ENCODE results near the gene BRAF.
"Not testable (repeated sequence)": the region's sequence is repeated elsewhere in the genome, so short reads cannot be mapped to it uniquely, and the experiment has no call there.

BRAF gene

DNA sequence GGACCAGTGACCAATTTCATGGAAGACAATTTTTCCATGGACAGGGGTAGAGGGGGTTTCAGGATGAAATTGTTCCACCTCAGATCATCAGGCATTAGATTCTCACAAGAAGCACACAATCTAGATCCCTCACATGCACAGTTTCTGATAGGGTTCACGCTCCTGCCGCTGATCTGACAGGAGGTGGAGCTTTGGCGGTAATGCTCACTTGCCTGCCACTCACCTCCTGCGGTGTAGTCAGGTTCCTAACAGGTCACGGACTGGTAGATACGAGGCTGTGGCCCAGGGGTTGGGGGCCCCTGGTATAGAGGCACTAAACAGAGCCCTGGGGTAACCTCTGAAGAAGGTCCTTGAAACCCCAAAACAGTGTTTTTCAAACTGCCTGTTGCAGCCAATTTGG, 6.5 kb downstream of the BRAF start:
- DNase-seq (ENCODE audit: low read depth in 3 of 3): no peak

DNA sequence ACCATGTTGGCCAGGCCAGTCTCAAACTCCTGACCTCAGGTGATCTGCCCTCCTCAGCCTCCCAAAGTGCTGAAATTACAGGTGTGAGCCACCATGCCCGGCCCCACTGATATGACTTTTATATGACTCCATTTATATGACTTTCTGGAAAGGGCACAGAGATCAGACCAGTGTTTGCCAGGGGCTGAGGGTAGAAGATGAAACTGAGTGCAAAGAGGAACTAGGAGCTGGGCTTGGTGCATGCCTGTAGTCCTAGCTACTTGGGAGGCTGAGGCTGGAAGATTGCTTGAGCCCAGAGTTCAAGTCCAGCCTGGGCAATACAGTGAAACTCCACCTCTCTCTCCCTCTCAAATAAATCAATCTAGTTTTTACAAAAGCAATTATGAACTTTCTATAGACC, 7.5 kb downstream of the BRAF start:
- no peak for DNase-seq (ENCODE audit: low read depth in 3 of 3)

DNA sequence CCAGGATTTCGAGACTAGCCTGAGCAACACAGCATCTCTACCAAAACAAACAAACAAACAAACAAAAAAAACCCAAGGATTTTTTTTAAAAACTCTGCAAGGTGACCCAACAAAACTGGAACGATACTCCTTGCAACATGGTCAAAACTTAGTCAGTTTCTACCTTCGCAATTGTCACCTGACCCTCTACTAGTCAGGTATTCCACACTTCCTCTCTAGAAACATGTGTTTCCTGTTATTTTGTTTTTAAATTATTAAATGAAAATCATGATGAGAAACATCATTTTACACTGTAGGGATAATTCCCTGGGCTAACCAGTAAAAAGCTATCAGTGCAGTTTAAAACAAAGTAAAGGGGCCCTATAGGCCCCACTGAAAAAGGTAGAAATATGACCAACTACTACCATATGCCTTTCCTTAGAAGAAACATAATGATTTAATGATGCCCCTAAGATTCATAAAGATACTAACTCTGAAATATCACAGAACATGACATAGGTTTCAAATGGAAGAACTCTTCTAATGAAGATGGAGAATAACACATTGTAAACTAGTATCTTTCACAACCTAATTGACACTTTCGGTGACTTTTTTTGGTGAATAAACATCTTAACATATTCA, 8.7 kb downstream of the BRAF start:
- no peak for DNase-seq (ENCODE audit: low read depth in 3 of 3)

DNA sequence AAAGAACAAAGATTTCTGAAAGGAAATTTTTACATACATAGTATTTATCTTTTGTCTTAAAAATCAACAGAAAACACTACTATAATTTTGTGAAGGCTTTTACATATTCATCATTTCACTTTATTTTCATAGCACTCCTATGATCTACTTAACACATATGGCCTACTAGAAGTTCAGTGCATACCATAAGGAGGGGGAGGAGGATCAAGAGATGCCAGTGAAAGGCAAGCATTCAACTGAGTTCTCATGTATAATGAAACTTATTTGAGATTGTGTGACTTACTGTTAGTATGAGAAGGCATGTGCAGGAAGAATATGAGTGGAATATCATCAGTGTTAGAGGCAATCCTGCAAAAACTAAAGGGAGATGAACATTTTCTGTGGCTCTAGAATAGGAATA, 10.6 kb downstream of the BRAF start:
- DNase-seq (ENCODE audit: low read depth in 3 of 3): no peak

DNA sequence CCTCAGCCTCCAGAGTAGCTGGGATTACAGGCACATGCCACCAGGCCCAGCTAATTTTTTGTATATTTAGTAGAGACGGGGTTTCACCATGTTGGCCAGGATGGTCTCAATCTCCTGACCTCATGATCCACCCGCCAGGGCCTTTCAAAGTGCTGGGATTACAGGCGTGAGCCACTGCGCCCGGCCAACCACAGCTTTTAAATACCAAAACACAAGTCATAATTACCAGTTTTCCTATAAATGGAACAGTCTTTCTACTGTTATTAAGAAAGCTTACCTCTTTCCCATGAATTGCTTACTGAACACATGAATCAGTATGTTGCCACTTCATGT, 11.2 kb downstream of the BRAF start:
- DNase-seq (ENCODE audit: low read depth in 3 of 3): not testable (repeated sequence)

DNA sequence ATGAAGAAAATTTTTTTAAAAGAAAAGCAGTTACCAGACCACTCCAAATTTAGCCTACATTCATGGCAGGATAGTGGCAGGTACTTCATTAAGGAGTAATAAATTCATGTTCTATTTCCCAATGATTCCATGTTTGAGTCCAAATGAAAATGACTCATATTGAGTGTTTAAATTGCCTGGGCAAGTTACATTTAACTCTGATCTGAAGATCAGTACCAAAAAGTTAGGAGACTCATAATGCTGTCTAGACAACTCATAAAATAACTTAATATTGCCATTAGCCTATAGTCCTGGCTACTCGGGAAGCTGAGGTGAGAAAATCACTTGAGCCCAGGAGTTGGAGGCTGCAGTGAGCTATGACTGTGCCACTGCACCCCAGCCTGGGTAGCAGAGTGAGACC, 13.0 kb downstream of the BRAF start:
- DNase-seq (ENCODE audit: low read depth in 3 of 3): no peak

DNA sequence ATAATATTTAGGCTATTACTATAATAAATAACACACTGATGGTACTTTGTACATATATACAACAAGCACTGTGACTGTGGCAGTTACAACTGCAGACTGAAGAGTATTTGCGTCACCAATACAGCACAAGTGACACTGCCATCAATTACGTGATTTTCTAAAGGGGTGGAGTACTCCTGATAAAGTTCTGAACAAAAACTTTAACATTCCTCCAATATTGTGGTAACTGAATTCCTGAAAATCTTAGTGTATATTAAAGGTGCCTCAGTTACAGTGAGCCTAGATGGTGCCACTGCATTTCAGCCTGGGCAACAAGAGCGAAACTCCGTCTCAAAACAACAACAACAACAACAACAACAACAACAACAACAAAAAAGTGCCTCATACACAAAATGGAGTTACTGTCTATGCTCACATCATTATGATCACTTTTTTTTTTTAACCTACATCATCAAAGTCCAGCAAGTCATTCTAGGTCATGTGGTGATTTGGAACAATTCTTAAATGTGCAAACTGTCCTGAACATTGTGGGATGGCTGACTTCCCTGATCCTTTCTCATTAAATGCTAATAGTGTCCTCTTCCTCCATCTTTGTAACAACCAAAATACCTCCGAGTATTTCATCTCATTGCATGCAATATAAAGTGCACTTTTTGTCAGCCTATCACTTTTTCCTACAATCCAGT, 15.1 kb downstream of the BRAF start:
- no peak for DNase-seq (ENCODE audit: low read depth in 3 of 3)

DNA sequence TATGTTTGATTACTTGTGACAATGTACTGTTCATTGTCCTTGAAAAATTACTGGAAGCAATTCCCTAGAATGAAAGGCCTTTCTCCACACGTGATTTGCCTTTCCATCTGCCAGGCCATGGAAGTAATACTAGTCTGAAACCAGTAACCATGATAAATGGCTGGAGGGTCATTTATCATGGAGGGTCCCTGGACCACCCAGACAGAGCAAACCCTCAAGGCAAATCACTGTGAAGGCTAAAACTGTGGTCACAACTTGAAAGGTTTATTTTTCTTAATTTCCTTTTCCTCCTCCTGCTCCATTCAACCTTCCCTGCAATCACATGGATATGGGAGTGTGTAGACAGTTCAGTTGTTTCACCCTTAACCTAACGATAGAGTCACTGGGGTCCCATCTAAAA, 16.4 kb downstream of the BRAF start:
- no peak for DNase-seq (ENCODE audit: low read depth in 3 of 3)

DNA sequence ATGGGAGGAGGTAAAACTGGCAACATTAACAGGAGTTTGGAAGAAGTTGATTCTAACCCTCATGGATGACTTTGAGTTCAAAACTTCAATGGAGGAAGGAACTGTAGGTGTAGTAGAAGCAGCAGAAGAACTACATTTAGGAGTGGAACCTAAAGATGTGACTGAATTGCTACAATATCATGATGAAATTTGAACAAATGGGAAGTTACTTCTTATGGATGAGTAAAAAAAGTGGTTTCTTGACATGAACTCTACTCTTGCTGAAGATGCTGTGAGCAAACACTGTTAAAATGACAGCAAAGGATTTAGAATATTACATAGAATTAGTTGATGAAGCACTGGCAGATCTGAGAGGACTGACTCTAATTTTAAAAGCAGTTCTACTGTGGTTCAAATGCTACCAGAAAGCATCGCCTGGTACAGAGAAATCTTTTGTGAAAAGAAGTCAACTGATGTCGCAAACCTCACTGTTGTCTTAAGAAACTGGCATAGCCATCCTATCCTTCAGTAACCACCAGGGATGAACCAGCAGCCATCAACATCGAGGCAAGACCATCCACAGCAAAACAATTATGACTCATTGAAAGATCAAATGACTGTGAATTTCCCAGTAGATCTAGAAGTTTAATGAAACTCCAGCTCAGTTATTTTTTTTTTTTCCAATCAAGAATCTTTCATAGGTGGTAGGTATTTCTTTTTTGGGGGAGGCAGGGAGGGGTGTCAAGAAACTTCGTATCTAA, 20.8 kb downstream of the BRAF start:
- DNase-seq (ENCODE audit: low read depth in 3 of 3): no peak

DNA sequence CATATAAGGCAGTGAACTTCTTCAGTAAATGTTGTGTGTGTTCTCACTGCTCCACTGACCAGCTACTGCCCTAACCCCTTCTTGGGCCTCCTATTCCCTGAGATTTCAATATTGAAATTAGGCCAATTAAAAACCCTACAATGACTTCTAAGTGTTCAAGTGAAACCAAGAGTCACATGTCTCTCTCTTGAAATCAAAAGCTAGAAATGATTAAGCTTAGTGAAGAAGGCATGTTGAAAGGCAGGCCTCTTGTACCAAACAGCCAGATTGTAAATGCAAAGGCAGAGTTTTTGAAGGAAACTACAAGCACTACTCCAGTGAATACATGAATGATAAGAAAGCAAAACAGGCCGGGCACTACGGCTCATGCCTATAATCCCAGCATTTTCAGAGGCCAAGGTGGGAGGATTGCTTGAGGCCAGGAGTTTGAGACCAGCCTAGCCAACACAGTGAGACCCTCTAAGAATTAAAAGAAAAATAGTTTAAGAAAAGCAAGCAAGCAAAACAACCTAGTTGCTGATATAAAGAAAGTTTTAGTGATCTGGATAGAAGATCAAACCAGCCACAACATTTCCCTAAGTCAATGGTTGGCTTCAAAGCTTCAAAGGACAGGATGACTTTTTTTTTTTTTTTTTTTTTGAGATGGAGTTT, 22.3 kb downstream of the BRAF start:
- DNase-seq (ENCODE audit: low read depth in 3 of 3): no peak

DNA sequence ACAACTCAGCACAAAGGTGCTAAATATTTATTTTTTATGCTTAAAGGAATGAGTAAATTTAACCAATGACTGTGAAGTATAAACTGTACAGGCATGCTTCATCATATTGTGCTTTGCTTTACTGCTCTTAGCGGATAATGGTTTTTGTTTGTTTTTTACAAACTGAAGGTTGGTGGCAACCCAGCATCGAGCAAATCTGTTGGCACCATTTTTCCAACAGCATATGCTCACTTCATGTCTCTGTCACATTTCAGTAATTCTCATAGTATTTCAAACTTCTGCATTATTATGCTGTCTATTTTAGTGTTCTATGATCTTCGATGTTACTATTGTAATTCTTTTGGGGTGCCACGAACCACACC, 22.8 kb downstream of the BRAF start:
- DNase-seq (ENCODE audit: low read depth in 3 of 3): no peak

DNA sequence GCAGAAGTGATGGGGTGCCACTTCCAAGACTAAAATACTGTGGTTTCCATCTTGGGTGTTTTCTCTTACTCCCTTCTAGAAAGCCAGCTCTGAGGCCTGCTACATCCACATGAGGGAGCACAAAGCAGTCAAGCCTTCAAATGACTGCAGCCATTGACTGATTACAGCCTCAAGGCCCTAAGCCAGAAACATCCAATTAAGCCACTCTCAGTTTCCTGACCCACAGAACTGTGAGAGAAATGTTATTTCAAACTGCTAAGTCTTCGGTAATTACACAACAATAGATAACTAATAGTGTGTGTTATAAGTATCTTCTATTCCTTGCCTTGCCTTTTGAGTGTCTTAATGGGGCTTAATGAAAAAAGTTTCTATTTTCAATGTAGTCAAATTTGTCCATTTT, 24.8 kb downstream of the BRAF start:
- DNase-seq (ENCODE audit: low read depth in 3 of 3): no peak

DNA sequence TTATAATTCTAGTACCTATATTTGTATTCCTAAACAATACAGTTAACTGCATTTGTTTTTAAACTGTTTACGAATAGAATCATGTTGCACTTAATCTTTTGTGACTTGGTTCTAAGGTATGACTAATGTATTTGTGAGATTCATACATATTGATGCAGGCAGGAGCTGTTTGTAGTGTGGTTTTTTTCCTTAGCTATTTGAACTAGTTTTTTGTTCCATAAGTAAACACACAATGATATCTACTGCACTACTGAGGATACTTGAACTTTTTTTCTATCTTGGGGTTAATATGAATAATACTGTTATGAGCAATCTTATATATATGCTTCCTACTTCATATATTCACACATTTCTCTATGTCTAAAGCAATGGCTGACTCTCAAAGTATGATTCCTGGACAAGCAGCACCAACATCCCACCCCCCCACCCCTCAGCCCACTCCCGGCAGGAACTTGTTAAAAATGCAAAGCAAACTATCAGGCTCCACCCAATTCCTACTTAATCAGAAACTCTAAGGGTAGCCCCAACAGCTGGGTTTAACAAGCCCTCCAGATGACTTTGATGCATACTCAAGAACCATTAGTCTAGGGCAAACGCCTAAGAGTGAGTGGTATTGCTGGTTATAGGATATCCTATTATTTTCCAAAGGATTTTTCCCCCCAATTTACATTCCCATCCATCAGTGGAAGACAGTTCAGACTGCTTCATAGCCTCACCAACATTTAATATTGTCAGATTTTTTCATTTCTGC, 25.8 kb downstream of the BRAF start:
- no peak for DNase-seq (ENCODE audit: low read depth in 3 of 3)

DNA sequence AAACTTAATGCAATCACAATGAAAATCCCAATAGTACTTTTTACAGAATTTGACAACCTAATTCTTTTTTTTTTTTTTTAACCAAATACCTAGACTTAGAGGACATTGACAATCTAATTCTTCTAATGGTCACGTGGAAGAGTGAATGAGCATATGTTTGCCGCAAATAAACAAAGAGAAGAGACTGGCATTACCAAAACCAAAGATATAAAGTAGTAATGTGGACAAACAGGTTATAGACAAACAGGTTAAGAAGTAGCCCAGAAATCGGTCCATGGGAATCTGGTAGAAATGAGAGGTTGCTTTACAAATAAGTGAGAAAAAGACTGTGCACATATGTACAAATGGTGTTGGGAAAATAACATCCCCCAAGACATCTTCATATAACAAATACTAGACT, 27.7 kb downstream of the BRAF start:
- DNase-seq (ENCODE audit: low read depth in 3 of 3): no peak

DNA sequence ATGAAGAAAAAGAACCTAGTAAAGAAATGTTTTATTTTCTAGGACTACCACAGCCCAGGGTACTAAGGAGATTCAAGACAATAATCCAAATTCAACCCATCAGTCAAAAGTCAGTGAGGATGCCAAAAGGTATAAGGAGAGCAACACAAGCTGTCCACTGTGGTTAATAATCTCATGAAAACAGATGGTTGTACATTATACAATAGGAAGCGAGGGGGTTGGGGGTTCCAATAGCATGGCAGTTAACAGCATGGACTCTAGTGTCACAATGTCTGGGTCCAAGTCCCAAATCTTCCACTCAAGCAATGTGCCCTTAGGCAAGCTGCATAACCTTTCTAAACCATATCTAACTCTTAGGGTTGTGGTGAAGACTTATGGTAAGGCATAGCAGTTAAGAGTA, 35.1 kb downstream of the BRAF start:
- DNase-seq (ENCODE audit: low read depth in 3 of 3): no peak

DNA sequence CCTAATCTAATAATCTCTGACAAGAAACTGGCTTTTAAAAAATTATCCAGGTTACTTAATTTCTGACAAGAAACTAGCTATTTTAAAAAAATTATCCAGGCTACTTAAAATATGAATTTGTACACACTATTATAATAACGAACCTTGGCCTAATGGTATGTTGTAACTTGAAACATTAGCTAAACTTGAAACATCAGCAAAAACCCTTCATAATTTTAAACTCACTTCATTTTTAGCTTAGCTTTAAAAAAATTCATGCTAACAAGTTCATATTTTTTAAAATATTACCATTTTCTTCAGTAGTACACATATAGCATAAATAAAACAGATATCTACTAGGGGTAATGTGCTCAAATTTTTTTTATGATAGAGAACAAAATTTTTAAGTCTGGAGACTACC, 35.6 kb downstream of the BRAF start:
- DNase-seq (ENCODE audit: low read depth in 3 of 3): no peak

DNA sequence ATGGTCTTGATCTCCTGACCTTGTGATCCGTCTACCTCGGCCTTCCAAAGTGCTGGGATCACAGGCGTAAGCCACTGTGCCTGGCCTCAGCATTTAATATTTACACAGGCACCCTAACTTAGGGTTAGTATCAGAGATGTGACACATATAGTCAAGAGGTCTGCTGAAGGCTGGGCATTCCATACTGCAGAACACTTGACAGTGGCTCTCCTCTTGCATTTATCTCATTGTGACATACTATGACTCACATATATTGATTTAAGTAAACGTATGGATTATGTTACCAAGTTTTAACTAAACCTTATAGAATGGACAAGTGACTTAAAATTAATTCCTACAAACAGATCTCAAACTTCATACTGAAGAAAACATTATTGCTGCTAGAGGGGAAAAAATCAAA, 36.6 kb downstream of the BRAF start:
- DNase-seq (ENCODE audit: low read depth in 3 of 3): no peak

DNA sequence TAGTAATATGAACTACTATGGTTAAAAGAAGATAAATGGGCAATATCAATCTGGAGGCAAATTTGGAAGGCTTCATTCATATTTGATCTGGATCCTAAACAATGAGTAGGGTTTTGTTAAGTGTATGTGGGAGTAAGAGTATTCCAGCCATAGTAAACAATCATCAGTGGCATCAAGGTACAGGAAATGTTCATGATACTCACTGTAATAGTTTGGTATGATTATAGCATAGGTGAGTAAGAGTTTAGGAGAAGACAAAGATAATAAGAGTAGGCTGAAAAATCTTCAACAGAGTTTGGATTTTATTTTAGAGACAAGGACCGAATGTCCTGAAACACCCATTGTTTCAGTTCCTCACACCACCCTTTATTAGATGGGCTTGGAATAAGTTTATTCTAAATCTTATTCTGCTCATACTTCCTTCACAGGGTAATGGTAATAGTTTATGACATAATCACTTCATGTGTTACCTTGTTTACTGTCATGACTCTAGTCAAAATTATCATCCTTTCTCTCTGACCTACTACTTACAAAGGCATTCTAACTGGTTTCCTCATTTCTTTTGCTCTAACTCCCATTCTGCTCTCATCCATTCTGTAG, 38.9 kb downstream of the BRAF start:
- no peak for DNase-seq (ENCODE audit: low read depth in 3 of 3)

DNA sequence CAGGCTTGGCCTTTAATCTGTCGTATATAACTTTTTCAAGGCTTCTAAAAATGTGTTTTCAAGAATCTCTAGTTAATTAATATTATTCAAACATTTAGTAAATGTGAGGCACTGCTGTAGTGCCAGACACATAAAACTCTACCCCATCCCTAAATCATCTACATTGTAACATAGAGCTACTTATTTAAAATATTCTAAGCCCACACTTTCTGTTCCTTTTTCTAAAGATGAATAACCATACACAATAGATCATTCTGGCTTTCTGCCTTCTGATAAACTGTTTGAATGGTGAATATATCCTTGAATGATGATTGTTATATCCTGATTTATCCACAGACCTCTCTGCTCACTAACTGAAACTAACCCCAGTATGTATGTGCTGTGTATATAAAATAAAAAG, 41.4 kb downstream of the BRAF start:
- DNase-seq (ENCODE audit: low read depth in 3 of 3): no peak

DNA sequence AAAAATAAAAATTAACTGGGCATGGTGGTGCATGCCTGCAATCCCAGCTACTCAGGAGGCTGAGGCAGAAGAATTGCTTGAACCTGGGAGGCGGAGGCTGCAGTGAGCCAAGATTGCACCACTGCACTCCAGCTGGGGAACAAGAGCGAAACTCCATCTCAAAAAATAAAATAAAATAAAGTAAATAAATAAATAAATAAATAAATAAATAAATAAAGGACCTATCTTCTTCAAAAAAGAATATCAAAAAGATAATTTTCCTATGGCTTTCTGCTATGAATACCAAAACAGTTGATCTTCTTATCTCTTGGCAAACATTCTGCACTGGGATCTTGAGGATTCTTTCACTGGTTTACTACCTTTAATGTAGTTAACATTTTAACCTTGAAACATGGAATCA, 41.9 kb downstream of the BRAF start:
- not testable (repeated sequence) for DNase-seq (ENCODE audit: low read depth in 3 of 3)

DNA sequence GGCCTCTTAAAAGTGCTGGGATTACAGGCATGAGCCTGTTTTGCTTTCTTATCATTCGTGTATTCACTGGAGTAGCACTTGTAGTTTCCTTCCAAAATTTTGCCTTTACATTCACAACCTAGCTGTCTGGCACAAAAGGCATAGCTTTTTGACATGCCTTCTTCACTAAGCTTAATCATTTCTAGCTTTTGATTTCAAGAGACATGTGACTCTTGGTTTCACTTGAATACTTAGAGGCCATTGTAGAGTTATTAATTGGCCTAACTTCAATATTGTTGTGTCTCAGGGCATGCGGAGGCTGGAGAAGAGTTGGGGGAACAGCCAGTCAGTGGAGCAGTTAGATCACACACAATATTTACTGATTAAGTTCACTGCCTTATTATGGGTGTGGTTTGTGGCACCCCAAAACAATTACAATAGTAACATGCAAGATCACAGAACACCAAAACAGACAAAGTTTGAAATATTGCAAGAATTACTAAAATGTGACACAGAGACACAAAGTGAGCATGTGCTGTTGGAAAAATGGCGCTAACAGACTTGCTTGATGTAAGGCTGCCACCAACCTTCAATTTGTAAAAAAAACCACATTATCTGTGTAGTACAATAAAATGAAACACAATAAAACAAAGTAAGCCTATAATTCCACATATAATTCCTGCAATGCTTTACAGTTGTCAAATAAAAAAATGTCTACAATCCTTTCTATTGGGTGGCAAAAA, 43.1 kb downstream of the BRAF start:
- no peak for DNase-seq (ENCODE audit: low read depth in 3 of 3)

DNA sequence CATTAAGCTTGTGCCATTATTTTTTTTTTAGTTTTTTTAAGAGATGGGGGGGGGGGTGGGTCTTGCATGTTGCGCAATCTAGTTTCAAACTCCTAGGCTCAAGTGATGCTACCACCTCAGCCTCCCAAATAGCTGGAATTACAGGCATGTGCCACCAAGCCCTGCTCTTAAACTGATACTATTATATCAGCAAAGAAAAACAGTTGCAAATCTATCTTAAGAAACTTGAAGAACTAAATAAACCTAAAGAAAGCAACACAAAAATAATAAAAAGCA, 47.5 kb downstream of the BRAF start:
- DNase-seq (ENCODE audit: low read depth in 3 of 3): no peak
